Measurements from ENCODE around the gene GALNT2.

Gene GALNT2

GRCh38 chr1:230204842-230205241 lies 137.8 kb downstream of the GALNT2 start:
- DNase-seq (ENCODE audit: low spot score) (no peak), FAIRE-seq (no peak)

- DNase-seq (ENCODE audit: low spot score) (no peak), FAIRE-seq (no peak)
These were observed 138.7 kb downstream of the GALNT2 start for GRCh38 chr1:230205719-230206198.

- FAIRE-seq, result no peak
These were observed 139.2 kb downstream of the GALNT2 start for GRCh38 chr1:230206207-230206606.

GRCh38 chr1:230206976-230207375 lies 139.9 kb downstream of the GALNT2 start:
- DNase-seq (ENCODE audit: low spot score), result no peak
- no peak for FAIRE-seq

More at GRCh38 chr1:230206207-230206606, 139.2 kb downstream of the GALNT2 start:
- DNase-seq (ENCODE audit: low spot score), result no peak

- no peak for FAIRE-seq
- DNase-seq (ENCODE audit: low spot score), result no peak
These were observed 140.6 kb downstream of the GALNT2 start for GRCh38 chr1:230207598-230207997.

GRCh38 chr1:230208619-230209261 lies 141.7 kb downstream of the GALNT2 start:
- no peak for FAIRE-seq

GRCh38 chr1:230210326-230210980 lies 143.4 kb downstream of the GALNT2 start:
- FAIRE-seq (no peak), DNase-seq (ENCODE audit: low spot score) (no peak)

More at GRCh38 chr1:230208619-230209261, 141.7 kb downstream of the GALNT2 start:
- DNase-seq (ENCODE audit: low spot score), result no peak

GRCh38 chr1:230210981-230211336 lies 143.9 kb downstream of the GALNT2 start:
- no peak for FAIRE-seq
- DNase-seq (ENCODE audit: low spot score), result no peak

- no peak for DNase-seq (ENCODE audit: low spot score)
- FAIRE-seq, result no peak
These were observed 144.6 kb downstream of the GALNT2 start for GRCh38 chr1:230211436-230212145.

- DNase-seq (ENCODE audit: low spot score) (no peak), FAIRE-seq (no peak)
These were observed 145.4 kb downstream of the GALNT2 start for GRCh38 chr1:230212405-230212936.

- DNase-seq (ENCODE audit: low spot score) (no peak), FAIRE-seq (no peak)
These were observed 148.0 kb downstream of the GALNT2 start for GRCh38 chr1:230215031-230215430.

- FAIRE-seq, result no peak
- no peak for DNase-seq (ENCODE audit: low spot score)
These were observed 148.5 kb downstream of the GALNT2 start for GRCh38 chr1:230215529-230215928.

GRCh38 chr1:230216896-230217295 lies 149.9 kb downstream of the GALNT2 start:
- DNase-seq (ENCODE audit: low spot score), result no peak
- no peak for FAIRE-seq

- no peak for FAIRE-seq
- no peak for DNase-seq (ENCODE audit: low spot score)
These were observed 151.6 kb downstream of the GALNT2 start for GRCh38 chr1:230218667-230219066.

GRCh38 chr1:230219174-230220067 lies 152.4 kb downstream of the GALNT2 start:
- FAIRE-seq, result no peak
- DNase-seq (ENCODE audit: low spot score), result no peak

GRCh38 chr1:230220478-230220877 lies 153.4 kb downstream of the GALNT2 start:
- FAIRE-seq (no peak), DNase-seq (ENCODE audit: low spot score) (no peak)

- FAIRE-seq, result no peak
These were observed 153.9 kb downstream of the GALNT2 start for GRCh38 chr1:230220907-230221306.

GRCh38 chr1:230222678-230223077 lies 155.6 kb downstream of the GALNT2 start:
- DNase-seq (ENCODE audit: low spot score), result no peak
- no peak for FAIRE-seq

More at GRCh38 chr1:230220907-230221306, 153.9 kb downstream of the GALNT2 start:
- no peak for DNase-seq (ENCODE audit: low spot score)

- FAIRE-seq (no peak), DNase-seq (ENCODE audit: low spot score) (no peak)
These were observed 157.3 kb downstream of the GALNT2 start for GRCh38 chr1:230224101-230224960.

Measured in urothelium cell line (cell line).